ENCODE data around the gene MTHFS. TPM values are rescaled to one million over a fixed set of nuclear protein-coding genes. Genes with fewer than 3 reads are reported as not detected.
"Not testable (repeated sequence)": the region's sequence is repeated elsewhere in the genome, so short reads cannot be mapped to it uniquely, and the experiment has no call there.

Gene MTHFS
- total and polyA plus RNA-seq, 2 experiments from 2014 or later: 17.4 to 38.2 TPM

- DNase-seq: no peak
- Histone ChIP-seq H3K79me2 (ENCODE audit: insufficient read depth) (peaks cover 5% of the 10 kb centered on the region), H3K36me3 (ENCODE audit: low read depth) (no peaks in the 10 kb centered on the region), H3K9me3 (ENCODE audit: low read depth) (no peaks in the 10 kb centered on the region), H3K27ac (no peak overlapping the region), H3K4me1 (ENCODE audit: insufficient read depth) (peaks cover 15% of the 10 kb centered on the region), H4K20me1 (ENCODE audit: insufficient read depth) (no peaks in the 10 kb centered on the region), H3K9me2 (ENCODE audit: insufficient read depth) (no peaks in the 10 kb centered on the region), H3K4me2 (ENCODE audit: unreplicated experiment) (no peak overlapping the region), H3K4me3 (no peak overlapping the region), H3F3A (ENCODE audit: insufficient read depth) (peaks cover 13% of the 10 kb centered on the region; the same call in 1 of the 2 replicates), H2AFZ (no peak overlapping the region), H3K27me3 (replicated peaks; ENCODE audit: insufficient read depth) (no peaks in the 10 kb centered on the region), H3K9ac (no peak overlapping the region)
- TF ChIP-seq EZH2 (IDR thresholded peaks at IDR 0.05; ENCODE audit: insufficient read depth, poor library complexity, severe bottlenecking) (no peak), EZH2phosphoT487 (IDR thresholded peaks at IDR 0.05; ENCODE audit: insufficient read depth, low read depth) (no peak)
- in situ Hi-C loops (cut with MboI): no loop called here
- WGBS, 2 experiments (ENCODE audit: low coverage in 1 of 2, low lambda C conversion rate in 2 of 2, missing lambda C conversion rate in 2 of 2): 92 to 97% methylated on average over 2 of the region's 2 CpGs
Observed at GRCh38 chr15:79903144-79903543, 6.3 kb upstream of the MTHFS start.

- H3K36me3 ChIP-seq (ENCODE audit: low read depth): no peaks in the 10 kb centered on the region
- no peaks in the 10 kb centered on the region; the same call in 1 of the 2 replicates for H3K79me2 ChIP-seq (ENCODE audit: insufficient read depth)
- no peaks in the 10 kb centered on the region for H4K20me1 ChIP-seq (ENCODE audit: insufficient read depth)
- no peak overlapping the region for H2AFZ ChIP-seq
- H3K4me1 ChIP-seq (ENCODE audit: insufficient read depth): peaks cover 21% of the 10 kb centered on the region
- H3K27me3 ChIP-seq (replicated peaks; ENCODE audit: insufficient read depth): no peaks in the 10 kb centered on the region
- H3K4me3 ChIP-seq: no peak overlapping the region
- TF ChIP-seq EZH2phosphoT487 (IDR thresholded peaks at IDR 0.05; ENCODE audit: insufficient read depth, low read depth): no peak
- TF ChIP-seq EZH2 (IDR thresholded peaks at IDR 0.05; ENCODE audit: insufficient read depth, poor library complexity, severe bottlenecking): no peak
- in situ Hi-C loops (cut with MboI): no loop called here
- no peaks in the 10 kb centered on the region for H3K9me2 ChIP-seq (ENCODE audit: insufficient read depth)
- H3K9ac ChIP-seq: no peak overlapping the region
- H3K4me2 ChIP-seq (ENCODE audit: unreplicated experiment): no peak overlapping the region
- WGBS, 2 experiments (ENCODE audit: low coverage in 1 of 2, low lambda C conversion rate in 2 of 2, missing lambda C conversion rate in 2 of 2): 97 to 100% methylated on average over 1 of the region's 1 CpG
- DNase-seq: no peak
- H3F3A ChIP-seq (ENCODE audit: insufficient read depth): peaks cover 22% of the 10 kb centered on the region; the same call in 1 of the 2 replicates
- no peak overlapping the region for H3K27ac ChIP-seq
- no peaks in the 10 kb centered on the region for H3K9me3 ChIP-seq (ENCODE audit: low read depth)
Observed at GRCh38 chr15:79901958-79902357, 5.1 kb upstream of the MTHFS start.

- H3K79me2 ChIP-seq (ENCODE audit: insufficient read depth); H3K36me3 ChIP-seq (ENCODE audit: low read depth); DNase-seq; H3K9me3 ChIP-seq (ENCODE audit: low read depth); H3K4me3 ChIP-seq; H3K4me2 ChIP-seq (ENCODE audit: unreplicated experiment); H3K9me2 ChIP-seq (ENCODE audit: insufficient read depth); H3K9ac ChIP-seq; H2AFZ ChIP-seq; H3K27ac ChIP-seq; H3K27me3 ChIP-seq (replicated peaks; ENCODE audit: insufficient read depth); H4K20me1 ChIP-seq (ENCODE audit: insufficient read depth); in situ Hi-C loops (cut with MboI): not testable (repeated sequence)
- Histone ChIP-seq H3F3A (ENCODE audit: insufficient read depth) (peaks cover 22% of the 10 kb centered on the region; the same call in 1 of the 2 replicates), H3K4me1 (ENCODE audit: insufficient read depth) (peaks cover 21% of the 10 kb centered on the region)
- WGBS, 2 experiments (ENCODE audit: low coverage in 1 of 2, low lambda C conversion rate in 2 of 2, missing lambda C conversion rate in 2 of 2): 92 to 96% methylated on average over 4 of the region's 4 CpGs
Observed at GRCh38 chr15:79900818-79901378, 4.1 kb upstream of the MTHFS start.

GRCh38 chr15:79900087-79900486, 3.3 kb upstream of the MTHFS start:
- WGBS, 2 experiments (ENCODE audit: low coverage in 1 of 2, low lambda C conversion rate in 2 of 2, missing lambda C conversion rate in 2 of 2): 98% methylated on average over 9 of the region's 9 CpGs

GRCh38 chr15:79898786-79899185, 2.0 kb upstream of the MTHFS start:
- DNase-seq: peak; percentile 81
- not testable (repeated sequence) for H3K27me3 ChIP-seq (replicated peaks; ENCODE audit: insufficient read depth); H2AFZ ChIP-seq; H3K36me3 ChIP-seq (ENCODE audit: low read depth); H3K4me3 ChIP-seq; H4K20me1 ChIP-seq (ENCODE audit: insufficient read depth); H3K9me3 ChIP-seq (ENCODE audit: low read depth); H3K9me2 ChIP-seq (ENCODE audit: insufficient read depth)
- Histone ChIP-seq H3F3A (ENCODE audit: insufficient read depth) (peaks cover 22% of the 10 kb centered on the region; the same call in 1 of the 2 replicates), H3K4me2 (ENCODE audit: unreplicated experiment) (peak overlapping the region; percentile 48), H3K79me2 (ENCODE audit: insufficient read depth) (peaks cover 16% of the 10 kb centered on the region), H3K27ac (peak overlapping the region; percentile 89), H3K9ac (peak overlapping the region; percentile 63), H3K4me1 (ENCODE audit: insufficient read depth) (peaks cover 21% of the 10 kb centered on the region)
- WGBS, 2 experiments (ENCODE audit: low coverage in 1 of 2, low lambda C conversion rate in 2 of 2, missing lambda C conversion rate in 2 of 2): 35 to 40% methylated on average over 3 of the region's 3 CpGs
- in situ Hi-C loops (cut with MboI): loop anchor here (10.0 kb wide), 1 partner anchor 96 kb away; no protein-coding TSS in a partner anchor

More at GRCh38 chr15:79900087-79900486, 3.3 kb upstream of the MTHFS start:
- no peaks in the 10 kb centered on the region for H3K9me3 ChIP-seq (ENCODE audit: low read depth)
- H3K4me3 ChIP-seq: no peak overlapping the region
- H4K20me1 ChIP-seq (ENCODE audit: insufficient read depth): no peaks in the 10 kb centered on the region
- no peak overlapping the region for H3K9ac ChIP-seq
- H3K79me2 ChIP-seq (ENCODE audit: insufficient read depth): peaks cover 7% of the 10 kb centered on the region
- H3K27me3 ChIP-seq (replicated peaks; ENCODE audit: insufficient read depth): no peaks in the 10 kb centered on the region
- no peak overlapping the region for H2AFZ ChIP-seq
- in situ Hi-C loops (cut with MboI): no loop called here
- H3K9me2 ChIP-seq (ENCODE audit: insufficient read depth): no peaks in the 10 kb centered on the region
- no peaks in the 10 kb centered on the region for H3K36me3 ChIP-seq (ENCODE audit: low read depth)
- no peak overlapping the region for H3K27ac ChIP-seq
- DNase-seq: no peak
- H3F3A ChIP-seq (ENCODE audit: insufficient read depth): peaks cover 22% of the 10 kb centered on the region; the same call in 1 of the 2 replicates
- H3K4me1 ChIP-seq (ENCODE audit: insufficient read depth): peaks cover 21% of the 10 kb centered on the region
- no peak for TF ChIP-seq EZH2phosphoT487 (IDR thresholded peaks at IDR 0.05; ENCODE audit: insufficient read depth, low read depth)
- no peak for TF ChIP-seq EZH2 (IDR thresholded peaks at IDR 0.05; ENCODE audit: insufficient read depth, poor library complexity, severe bottlenecking)
- no peak overlapping the region for H3K4me2 ChIP-seq (ENCODE audit: unreplicated experiment)
